Loucy (cell line): ENCODE measurements around the gene NTNG1.

Source experiments
- H2AFZ ChIP-seq: fragments of 200-600 bp; sonication (generic); 2 replicates; pipeline ENCODE4 v1.6.0; 2016; ENCODE audit warnings: antibody characterized with exemption, mild to moderate bottlenecking, low read length, moderate library complexity
- H3F3A ChIP-seq: fragments of 200-600 bp; 2 replicates; pipeline ENCODE4 v1.6.0; 2016; ENCODE audit warnings: antibody characterized with exemption, low read depth, mild to moderate bottlenecking
- H3K27me3 ChIP-seq: fragments of 200-600 bp; sonication (generic); 2 replicates; pipeline ENCODE4 v1.6.1; 2014; ENCODE audit warnings: low read length, mild to moderate bottlenecking; ENCODE audit not compliant: insufficient read depth, poor library complexity, severe bottlenecking
- H3K36me3 ChIP-seq: fragments of 200-600 bp; sonication (generic); 2 replicates; pipeline ENCODE4 v1.6.1; 2016; ENCODE audit warnings: low read length; ENCODE audit not compliant: insufficient read depth
- H3K4me1 ChIP-seq: fragments of 200-600 bp; sonication (generic); 2 replicates; pipeline ENCODE4 v1.5.1; 2014; ENCODE audit warnings: low read length, mild to moderate bottlenecking; ENCODE audit not compliant: insufficient read depth, poor library complexity, severe bottlenecking
- H3K4me2 ChIP-seq: fragments of 200-600 bp; sonication (generic); 2 replicates; pipeline ENCODE4 v1.6.0; 2014; ENCODE audit warnings: antibody characterized with exemption, low read length, low read depth, mild to moderate bottlenecking; ENCODE audit not compliant: poor library complexity, severe bottlenecking
- H3K4me3 ChIP-seq: fragments of 200-600 bp; sonication (generic); 2 replicates; pipeline ENCODE4 v1.5.1; 2014; ENCODE audit warnings: low read length, mild to moderate bottlenecking, mixed read lengths; ENCODE audit not compliant: poor library complexity, severe bottlenecking
- H3K79me2 ChIP-seq: fragments of 200-600 bp; sonication (generic); 2 replicates; pipeline ENCODE4 v1.6.1; 2014; ENCODE audit warnings: low read length; ENCODE audit not compliant: insufficient read depth
- H3K9ac ChIP-seq: fragments of 200-600 bp; sonication (generic); 2 replicates; pipeline ENCODE4 v1.6.0; 2014; ENCODE audit warnings: mild to moderate bottlenecking, low read depth, low read length, moderate library complexity; ENCODE audit not compliant: poor library complexity, severe bottlenecking
- H3K9me2 ChIP-seq: fragments of 200-600 bp; sonication (generic); replicated peaks from 2 replicates; pipeline ENCODE4 v1.6.1; 2016; ENCODE audit warnings: low read depth, low read length, mixed read lengths
- H3K9me3 ChIP-seq: fragments of 200-600 bp; sonication (generic); 2 replicates; pipeline ENCODE4 v1.6.1; 2014; ENCODE audit warnings: mild to moderate bottlenecking, antibody characterized with exemption, low read length, low read depth; ENCODE audit not compliant: insufficient read depth
- H4K20me1 ChIP-seq: fragments of 200-600 bp; sonication (generic); 2 replicates; pipeline ENCODE4 v1.6.0; 2014; ENCODE audit warnings: antibody characterized with exemption, low read length, mild to moderate bottlenecking; ENCODE audit not compliant: insufficient read depth, poor library complexity, severe bottlenecking
- CTCF ChIP-seq: fragments of 200-600 bp; sonication (generic); conservative IDR thresholded peaks from 2 replicates; pipeline ENCODE4 v1.5.1; 2014; ENCODE audit warnings: mild to moderate bottlenecking, antibody characterized with exemption, low read length
- EZH2phosphoT487 ChIP-seq: fragments of 200-600 bp; IDR thresholded peaks from 2 replicates; pipeline ENCODE4 v1.6.1; 2018; ENCODE audit warnings: antibody characterized with exemption, mild to moderate bottlenecking, moderate library complexity, borderline replicate concordance

NTNG1 gene

GRCh38 chr1:107169615-107170014, 28.8 kb downstream of the NTNG1 start:
- H3K79me2 ChIP-seq = no peaks in the 10 kb centered on the region
- H3K9ac ChIP-seq = no peak overlapping the region
- H3K4me2 ChIP-seq = no peak overlapping the region

GRCh38 chr1:107171333-107171732, 30.5 kb downstream of the NTNG1 start:
- H4K20me1 ChIP-seq = no peaks in the 10 kb centered on the region
- no peak for TF ChIP-seq CTCF
- TF ChIP-seq EZH2phosphoT487 = no peak
- H3K4me1 ChIP-seq = no peaks in the 10 kb centered on the region

More at GRCh38 chr1:107169615-107170014, 28.8 kb downstream of the NTNG1 start:
- H3K9me2 ChIP-seq = no peaks in the 10 kb centered on the region
- 0 out of 2 replicates have a peak, but pooled peaks cover 2% of the 10 kb centered on the region for H3K9me3 ChIP-seq
- TF ChIP-seq CTCF (no peak), EZH2phosphoT487 (no peak)
- H2AFZ ChIP-seq = no peak overlapping the region
- no peaks in the 10 kb centered on the region for H3K27me3 ChIP-seq
- H3K4me1 ChIP-seq = no peaks in the 10 kb centered on the region
- no peaks in the 10 kb centered on the region for H3K36me3 ChIP-seq
- no peak overlapping the region for H3K4me3 ChIP-seq
- no peaks in the 10 kb centered on the region for H3F3A ChIP-seq
- no peaks in the 10 kb centered on the region for H4K20me1 ChIP-seq

GRCh38 chr1:107172450-107173170, 31.8 kb downstream of the NTNG1 start:
- Histone ChIP-seq H2AFZ (no peak overlapping the region), H3K9me3 (no peaks in the 10 kb centered on the region), H3K4me1 (no peaks in the 10 kb centered on the region), H4K20me1 (no peaks in the 10 kb centered on the region), H3K4me3 (no peak overlapping the region), H3K4me2 (no peak overlapping the region), H3K36me3 (no peaks in the 10 kb centered on the region), H3F3A (no peaks in the 10 kb centered on the region), H3K9me2 (no peaks in the 10 kb centered on the region), H3K79me2 (no peaks in the 10 kb centered on the region), H3K27me3 (no peaks in the 10 kb centered on the region), H3K9ac (no peak overlapping the region)
- TF ChIP-seq CTCF = no peak
- no peak for TF ChIP-seq EZH2phosphoT487

More at GRCh38 chr1:107171333-107171732, 30.5 kb downstream of the NTNG1 start:
- H3F3A ChIP-seq = no peaks in the 10 kb centered on the region
- H3K9ac ChIP-seq = no peak overlapping the region
- H2AFZ ChIP-seq = no peak overlapping the region
- H3K36me3 ChIP-seq = no peaks in the 10 kb centered on the region
- no peak overlapping the region for H3K4me2 ChIP-seq
- H3K79me2 ChIP-seq = no peaks in the 10 kb centered on the region
- no peaks in the 10 kb centered on the region for H3K27me3 ChIP-seq
- no peaks in the 10 kb centered on the region for H3K9me2 ChIP-seq
- no peak overlapping the region for H3K4me3 ChIP-seq
- no peaks in the 10 kb centered on the region for H3K9me3 ChIP-seq
